OCI-LY7 (cell line): ENCODE results near the gene LRRC56. TPM values are rescaled to one million over a fixed set of nuclear protein-coding genes. Genes with fewer than 3 reads are reported as not detected.

Source experiments
- BruUV-seq: library from RNA; stranded (reverse); fragments of 400-500 nt; replicated peaks from 2 replicates; lab custom pipeline; 2021; lab: Mats Ljungman, UMichigan
- CTCF ChIA-PET: fragments of 300-600 bp; sonication (Branson Sonifier 250); formaldehyde crosslinking; loops from one replicate; lab custom pipeline; 2022; ENCODE audit warnings: antibody characterized with exemption; ENCODE audit not compliant: unreplicated experiment; lab: Charles Lee
- POLR2A ChIA-PET: fragments of 300-600 bp; sonication (Branson Sonifier 250); formaldehyde crosslinking; loops from one replicate; lab custom pipeline; 2022; ENCODE audit warnings: antibody characterized with exemption; lab: Charles Lee
- DNase-seq: peaks from one replicate; pipeline ENCODE4 v3.0.0-alpha.2; 2015; ENCODE audit warnings: low spot score
- H2AFZ ChIP-seq: fragments of 200-600 bp; sonication (generic), shearing (Covaris generic); 2 replicates; pipeline ENCODE4 v1.6.1; 2014; ENCODE audit warnings: mild to moderate bottlenecking, antibody characterized with exemption, low read length, moderate library complexity
- H3K27ac ChIP-seq: fragments of 200-600 bp; sonication (generic); 2 replicates; pipeline ENCODE4 v1.5.1; 2014; ENCODE audit warnings: mixed run types, low read depth, mild to moderate bottlenecking, moderate library complexity, low read length, inconsistent platforms; ENCODE audit not compliant: poor library complexity, severe bottlenecking
- H3K36me3 ChIP-seq: fragments of 200-600 bp; sonication (generic); 2 replicates; pipeline ENCODE4 v1.6.1; 2014; ENCODE audit warnings: mild to moderate bottlenecking, antibody characterized with exemption, low read length, moderate library complexity, mixed read lengths; ENCODE audit not compliant: insufficient read depth
- H3K4me1 ChIP-seq: fragments of 200-600 bp; sonication (generic); 2 replicates; pipeline ENCODE4 v1.5.1; 2014; ENCODE audit warnings: mild to moderate bottlenecking, low read length; ENCODE audit not compliant: insufficient read depth, poor library complexity, severe bottlenecking
- H3K4me2 ChIP-seq: fragments of 200-600 bp; sonication (generic); 2 replicates; pipeline ENCODE4 v1.6.1; 2014; ENCODE audit warnings: mild to moderate bottlenecking, low read length
- H3K4me3 ChIP-seq: fragments of 200-600 bp; sonication (generic); 2 replicates; pipeline ENCODE4 v1.5.1; 2014; ENCODE audit warnings: mild to moderate bottlenecking, low read depth, low read length; ENCODE audit not compliant: poor library complexity, severe bottlenecking
- H3K79me2 ChIP-seq: fragments of 200-600 bp; sonication (generic); 2 replicates; pipeline ENCODE4 v1.6.1; 2016; ENCODE audit warnings: low read depth, mild to moderate bottlenecking, low read length, moderate library complexity, mixed read lengths; ENCODE audit not compliant: insufficient read depth
- H3K9me2 ChIP-seq: fragments of 200-600 bp; sonication (generic); 2 replicates; pipeline ENCODE4 v1.6.1; 2016; ENCODE audit warnings: mild to moderate bottlenecking, low read length, mixed read lengths; ENCODE audit not compliant: insufficient read depth
- H3K9me3 ChIP-seq: fragments of 200-600 bp; sonication (generic); 2 replicates; pipeline ENCODE4 v1.6.1; 2014; ENCODE audit warnings: mild to moderate bottlenecking, mixed run types, low read length, mixed read lengths
- H4K20me1 ChIP-seq: fragments of 200-600 bp; sonication (generic); 2 replicates; pipeline ENCODE4 v1.6.1; 2014; ENCODE audit warnings: mild to moderate bottlenecking, antibody characterized with exemption, low read length, moderate library complexity, mixed read lengths; ENCODE audit not compliant: insufficient read depth
- CTCF ChIP-seq: fragments of 200-600 bp; sonication (generic); conservative IDR thresholded peaks from 2 replicates; pipeline ENCODE4 v1.5.1; 2014; ENCODE audit warnings: mild to moderate bottlenecking, antibody characterized with exemption, low read length, moderate library complexity, mixed read lengths
- EZH2phosphoT487 ChIP-seq: fragments of 200-600 bp; sonication (generic); IDR thresholded peaks from 2 replicates; pipeline ENCODE4 v1.6.1; 2018; ENCODE audit warnings: low read depth, borderline replicate concordance, mild to moderate bottlenecking, mixed run types, antibody characterized with exemption, low read length, moderate library complexity, mixed read lengths
- intact Hi-C: fragments of 100-400 bp; cut with micrococcal nuclease; formaldehyde crosslinking; loops from one replicate; pipeline ENCODE4 v1.10.0; 2022; ENCODE audit not compliant: unreplicated experiment
- total RNA-seq, 2 experiments: library from RNA; depleted of rRNA in 1 of 2; stranded (reverse); fragments of >200 nt in 1 of 2; shearing (Covaris generic) in 1 of 2; gene quantifications; 2 replicates each; pipeline ENCODE4 v1.2.3, GENCODE V29; 2014 to 2022

LRRC56 gene
- total RNA-seq, 2 experiments from 2014 or later = 1.6 to 2.5 TPM

- H3K4me1 ChIP-seq = no peaks in the 10 kb centered on the region
- CTCF ChIA-PET = no interaction called here
- no peaks in the 10 kb centered on the region for H3K9me3 ChIP-seq
- no peak for DNase-seq
- no peaks in the 10 kb centered on the region for H3K79me2 ChIP-seq
- H3K4me3 ChIP-seq = no peak overlapping the region
- H4K20me1 ChIP-seq = no peaks in the 10 kb centered on the region
- H2AFZ ChIP-seq = no peak overlapping the region
- no peak overlapping the region for H3K27ac ChIP-seq
- no TSS peak for BruUV-seq
- intact Hi-C loops = no loop called here
- no peaks in the 10 kb centered on the region for H3K9me2 ChIP-seq
- TF ChIP-seq EZH2phosphoT487 = no peak
- TF ChIP-seq CTCF = no peak
- peaks cover 12% of the 10 kb centered on the region; the same call in 1 of the 2 replicates for H3K36me3 ChIP-seq
- H3K4me2 ChIP-seq = no peak overlapping the region
- POLR2A ChIA-PET = no interaction called here
Measured at GRCh38 chr11:528166-528814, 9.0 kb upstream of the LRRC56 start.

GRCh38 chr11:528815-529727 is 8.3 kb upstream of the LRRC56 start:
- CTCF ChIA-PET = no interaction called here
- TF ChIP-seq EZH2phosphoT487 = no peak
- no peak for TF ChIP-seq CTCF
- H2AFZ ChIP-seq = no peak overlapping the region
- H3K9me3 ChIP-seq = no peaks in the 10 kb centered on the region
- H3K4me2 ChIP-seq = no peak overlapping the region
- H3K4me1 ChIP-seq = peaks cover 3% of the 10 kb centered on the region
- H3K4me3 ChIP-seq = no peak overlapping the region
- peaks cover 17% of the 10 kb centered on the region; the same call in 1 of the 2 replicates for H3K36me3 ChIP-seq
- POLR2A ChIA-PET = no interaction called here
- H3K27ac ChIP-seq = no peak overlapping the region
- DNase-seq = no peak
- H3K79me2 ChIP-seq = no peaks in the 10 kb centered on the region
- intact Hi-C loops = no loop called here
- no TSS peak for BruUV-seq
- H3K9me2 ChIP-seq = no peaks in the 10 kb centered on the region
- H4K20me1 ChIP-seq = no peaks in the 10 kb centered on the region
